Mesodermal cell (in vitro differentiated cells): ENCODE data around the gene ST6GALNAC4.

ENCODE experiments used
- H3K27ac ChIP-seq: 2 replicates; pipeline ENCODE4 v1.7.0; 2013; ENCODE audit warnings: mild to moderate bottlenecking, low read depth, low read length, moderate library complexity; ENCODE audit not compliant: severe bottlenecking
- H3K36me3 ChIP-seq: 2 replicates; pipeline ENCODE4 v1.7.1; 2013; ENCODE audit warnings: mild to moderate bottlenecking, low read length, moderate library complexity; ENCODE audit not compliant: control insufficient read depth, insufficient read depth
- H3K4me1 ChIP-seq: one replicate; pipeline ENCODE4 v1.7.1; 2013; ENCODE audit warnings: mild to moderate bottlenecking, low read length; ENCODE audit not compliant: insufficient read depth, control insufficient read depth, poor library complexity, severe bottlenecking
- H3K4me3 ChIP-seq: 2 replicates; pipeline ENCODE4 v1.7.0; 2013; ENCODE audit warnings: low read length, control low read depth, mild to moderate bottlenecking; ENCODE audit not compliant: insufficient read depth, poor library complexity, severe bottlenecking; ENCODE audit errors: extremely low read depth
- H3K9me3 ChIP-seq: 2 replicates; pipeline ENCODE4 v1.7.1; 2013; ENCODE audit warnings: mild to moderate bottlenecking, low read length, moderate library complexity; ENCODE audit not compliant: control insufficient read depth
- WGBS, 2 experiments: methylation state at CpG; one replicate each; pipeline ENCODE4 v1.1.5; 2013; ENCODE audit warnings: missing lambda C conversion rate in 2 of 2; ENCODE audit not compliant: insufficient coverage in 2 of 2; 5-methylcytosine and 5-hydroxymethylcytosine counted together

Gene ST6GALNAC4

GRCh38 chr9:127958728-127959127 is 41.9 kb upstream of the ST6GALNAC4 start:
- H3K9me3 ChIP-seq = no peaks in the 10 kb centered on the region
- peaks cover 5% of the 10 kb centered on the region for H3K36me3 ChIP-seq
- no CpG with 5 or more reads among the region's 1 CpG for WGBS, 2 experiments
- peaks cover 16% of the 10 kb centered on the region for H3K4me1 ChIP-seq
- H3K27ac ChIP-seq = no peak overlapping the region
- no peak overlapping the region for H3K4me3 ChIP-seq

- WGBS, 2 experiments = 73 to 74% methylated on average over 11 of the region's 12 CpGs
- H3K4me1 ChIP-seq = peaks cover 5% of the 10 kb centered on the region
- no peak overlapping the region for H3K4me3 ChIP-seq
- peaks cover 5% of the 10 kb centered on the region for H3K36me3 ChIP-seq
- H3K9me3 ChIP-seq = no peaks in the 10 kb centered on the region
- H3K27ac ChIP-seq = no peak overlapping the region
These were observed 38.6 kb upstream of the ST6GALNAC4 start for GRCh38 chr9:127955294-127956015.

GRCh38 chr9:127954831-127955293 is 38.0 kb upstream of the ST6GALNAC4 start:
- Histone ChIP-seq H3K9me3 (no peaks in the 10 kb centered on the region), H3K4me1 (peaks cover 5% of the 10 kb centered on the region), H3K4me3 (no peak overlapping the region), H3K27ac (no peak overlapping the region), H3K36me3 (peaks cover 9% of the 10 kb centered on the region)
- WGBS, 2 experiments = 79 to 87% methylated on average over 5 to 9 of the region's 13 CpGs

GRCh38 chr9:127953768-127954505 is 37.1 kb upstream of the ST6GALNAC4 start:
- Histone ChIP-seq H3K4me3 (no peak overlapping the region), H3K4me1 (peaks cover 5% of the 10 kb centered on the region), H3K9me3 (no peaks in the 10 kb centered on the region), H3K36me3 (peaks cover 16% of the 10 kb centered on the region), H3K27ac (no peak overlapping the region)
- 96% methylated on average over 16 to 17 of the region's 17 CpGs for WGBS, 2 experiments

GRCh38 chr9:127953154-127953553 is 36.3 kb upstream of the ST6GALNAC4 start:
- H3K4me1 ChIP-seq = peaks cover 5% of the 10 kb centered on the region
- no CpG with 5 or more reads among the region's 1 CpG for WGBS, 2 experiments

GRCh38 chr9:127950513-127951289 is 33.9 kb upstream of the ST6GALNAC4 start:
- Histone ChIP-seq H3K4me1 (peaks cover 5% of the 10 kb centered on the region), H3K27ac (peak overlapping the region; percentile 45), H3K4me3 (no peak overlapping the region), H3K9me3 (no peaks in the 10 kb centered on the region), H3K36me3 (peaks cover 26% of the 10 kb centered on the region)
- WGBS, 2 experiments = 77 to 88% methylated on average over 17 to 20 of the region's 21 CpGs

More at GRCh38 chr9:127953154-127953553, 36.3 kb upstream of the ST6GALNAC4 start:
- peaks cover 22% of the 10 kb centered on the region for H3K36me3 ChIP-seq
- H3K9me3 ChIP-seq = no peaks in the 10 kb centered on the region
- no peak overlapping the region for H3K27ac ChIP-seq
- H3K4me3 ChIP-seq = no peak overlapping the region

GRCh38 chr9:127949827-127950512 is 33.1 kb upstream of the ST6GALNAC4 start:
- Histone ChIP-seq H3K9me3 (no peaks in the 10 kb centered on the region), H3K36me3 (peaks cover 27% of the 10 kb centered on the region), H3K4me1 (peaks cover under 1% of the 10 kb centered on the region), H3K27ac (peak overlapping the region; percentile 45), H3K4me3 (no peak overlapping the region)
- 89 to 94% methylated on average over 15 to 16 of the region's 17 CpGs for WGBS, 2 experiments

GRCh38 chr9:127947841-127948710 is 31.2 kb upstream of the ST6GALNAC4 start:
- no peak overlapping the region for H3K4me3 ChIP-seq
- WGBS, 2 experiments = 87 to 89% methylated on average over 14 to 15 of the region's 17 CpGs

GRCh38 chr9:127946728-127947127 is 29.9 kb upstream of the ST6GALNAC4 start:
- no peaks in the 10 kb centered on the region for H3K4me1 ChIP-seq
- 89 to 95% methylated on average over 2 of the region's 3 CpGs for WGBS, 2 experiments
- no peak overlapping the region for H3K27ac ChIP-seq
- no peak overlapping the region for H3K4me3 ChIP-seq
- peaks cover 42% of the 10 kb centered on the region for H3K36me3 ChIP-seq
- no peaks in the 10 kb centered on the region for H3K9me3 ChIP-seq

More at GRCh38 chr9:127947841-127948710, 31.2 kb upstream of the ST6GALNAC4 start:
- peaks cover 33% of the 10 kb centered on the region for H3K36me3 ChIP-seq
- H3K27ac ChIP-seq = no peak overlapping the region
- H3K4me1 ChIP-seq = no peaks in the 10 kb centered on the region
- no peaks in the 10 kb centered on the region for H3K9me3 ChIP-seq
